Esophagus squamous epithelium (tissue), 5 donors: ENCODE data around the gene CENPO. TPM values are rescaled to one million over a fixed set of nuclear protein-coding genes. Genes with fewer than 3 reads are reported as not detected.

Experiments used
- DNase-seq: peaks from one replicate; lab custom pipeline; 2025; lab: John Stamatoyannopoulos, UW
- H3K27ac ChIP-seq, 4 donors: fragments of 200-600 bp; sonication (generic); one replicate each; pipeline ENCODE4 v1.5.1; 2016 to 2019; ENCODE audit warnings: mild to moderate bottlenecking in 1 of 4
- H3K27me3 ChIP-seq, 4 donors: fragments of 200-600 bp; sonication (generic); 1 replicate in 3 of 4; 2 replicates in 1 of 4; pipeline versions ENCODE4 v1.5.1 to v1.6.0; 2017 to 2021; ENCODE audit warnings: antibody characterized with exemption in 1 of 4
- H3K36me3 ChIP-seq, 3 donors: fragments of 200-600 bp; sonication (generic); one replicate each; pipeline ENCODE4 v1.5.1; 2016 to 2019
- H3K4me1 ChIP-seq, 3 donors: fragments of 200-600 bp; sonication (generic); one replicate each; pipeline ENCODE4 v1.5.1; 2017 to 2019
- H3K4me3 ChIP-seq, 4 donors: fragments of 200-600 bp; sonication (generic); 1 replicate in 3 of 4; 2 replicates in 1 of 4; pipeline ENCODE4 v1.5.1; 2016 to 2019; ENCODE audit warnings: mild to moderate bottlenecking in 2 of 4, moderate library complexity in 1 of 4
- H3K9me3 ChIP-seq, 3 donors: fragments of 200-600 bp; sonication (generic); one replicate each; pipeline ENCODE4 v1.5.1; 2016 to 2019
- POLR2A ChIP-seq, 4 donors: fragments of 450-650 bp; IDR thresholded peaks; one replicate each; pipeline ENCODE4 v1.6.1; 2017; ENCODE audit warnings: antibody characterized with exemption in 4 of 4, mild to moderate bottlenecking in 4 of 4, moderate library complexity in 3 of 4
- WGBS, 2 donors: methylation state at CpG; one replicate each; pipeline ENCODE4 v1.1.5; 2018; 5-methylcytosine and 5-hydroxymethylcytosine counted together
- intact Hi-C: fragments of 100-400 bp; cut with DNase I; formaldehyde crosslinking; loops from one replicate; pipeline ENCODE4 v1.15.0; 2022
- total RNA-seq, 4 donors: library from RNA; depleted of rRNA; stranded (reverse); fragments of >200 nt; gene quantifications; one replicate each; pipeline ENCODE4 v1.1.0, GENCODE V29; 2016
- TF ChIP-seq, protein P1 (sequence below), 6 experiments: fragments of 450-650 bp in 4 of 6; fragments of 200-600 bp in 2 of 6; sonication (generic) in 2 of 6; IDR thresholded peaks; one replicate each; pipeline ENCODE4 v1.5.1; 2016 to 2019; ENCODE audit warnings: antibody characterized with exemption in 6 of 6, mild to moderate bottlenecking in 4 of 6, moderate library complexity in 4 of 6
- donor health status: DM: yes; HTN: yes; CAD: no.

Gene CENPO
- total RNA-seq, 4 donors from 2014 or later: 3.5 to 12.2 (median 6.4) TPM

DNA sequence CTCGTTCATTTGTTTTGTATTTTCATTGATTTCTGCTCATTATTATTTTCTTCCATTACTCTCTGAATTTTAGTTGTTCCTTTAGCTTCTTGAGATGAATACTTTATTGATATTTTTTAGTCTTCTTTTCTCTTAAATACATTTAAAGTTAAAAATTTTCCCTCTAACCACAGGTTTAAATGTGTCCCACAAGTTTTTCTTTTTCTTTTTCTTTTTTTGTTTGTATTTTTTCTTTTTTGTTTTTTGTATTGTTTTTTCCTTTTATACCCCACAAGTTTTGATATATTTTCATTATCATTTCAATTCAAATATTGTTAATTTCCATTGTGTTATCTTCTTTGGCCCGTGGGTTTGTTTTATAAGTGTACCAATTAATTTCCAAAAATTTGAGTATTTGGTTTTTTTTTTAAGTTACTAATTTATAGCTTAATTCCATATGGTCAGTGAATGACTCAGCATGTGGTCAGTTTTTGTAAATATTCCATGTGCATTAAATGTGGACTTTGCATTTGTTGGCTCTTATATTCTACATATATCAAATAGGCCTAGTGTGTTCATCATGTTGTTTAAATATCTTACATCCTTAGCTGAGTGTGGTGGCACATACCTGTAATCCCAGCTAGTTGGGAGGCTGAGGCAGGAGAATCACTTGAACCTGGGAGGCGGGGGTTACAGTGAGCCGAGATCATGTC, 16.2 kb downstream of the CENPO start:
- Histone ChIP-seq H3K9me3 (no peaks in the 10 kb centered on the region), H3K36me3 (peaks cover 0 to 10% (median 0%) of the 10 kb centered on the region in 3 donors), H3K27me3 (no peaks in the 10 kb centered on the region), H3K27ac (no peak overlapping the region), H3K4me3 (no peak overlapping the region), H3K4me1 (peaks cover 0 to 4% (median 0%) of the 10 kb centered on the region in 3 donors)
- no peak for TF ChIP-seq POLR2A (IDR thresholded peaks at IDR 0.05)
- intact Hi-C loops: no loop called here
- WGBS, 2 donors: 73 to 79% methylated on average over 4 of the region's 4 CpGs
- DNase-seq: no peak

GRCh38 chr2:24813691-24814137, 20.5 kb downstream of the CENPO start:
- H3K27me3 ChIP-seq: no peaks in the 10 kb centered on the region
- no peak for DNase-seq
- no peaks in the 10 kb centered on the region for H3K4me1 ChIP-seq
- intact Hi-C loops: no loop called here
- no peak overlapping the region for H3K27ac ChIP-seq
- no peak for TF ChIP-seq POLR2A (IDR thresholded peaks at IDR 0.05)
- TF ChIP-seq, protein P1, sequence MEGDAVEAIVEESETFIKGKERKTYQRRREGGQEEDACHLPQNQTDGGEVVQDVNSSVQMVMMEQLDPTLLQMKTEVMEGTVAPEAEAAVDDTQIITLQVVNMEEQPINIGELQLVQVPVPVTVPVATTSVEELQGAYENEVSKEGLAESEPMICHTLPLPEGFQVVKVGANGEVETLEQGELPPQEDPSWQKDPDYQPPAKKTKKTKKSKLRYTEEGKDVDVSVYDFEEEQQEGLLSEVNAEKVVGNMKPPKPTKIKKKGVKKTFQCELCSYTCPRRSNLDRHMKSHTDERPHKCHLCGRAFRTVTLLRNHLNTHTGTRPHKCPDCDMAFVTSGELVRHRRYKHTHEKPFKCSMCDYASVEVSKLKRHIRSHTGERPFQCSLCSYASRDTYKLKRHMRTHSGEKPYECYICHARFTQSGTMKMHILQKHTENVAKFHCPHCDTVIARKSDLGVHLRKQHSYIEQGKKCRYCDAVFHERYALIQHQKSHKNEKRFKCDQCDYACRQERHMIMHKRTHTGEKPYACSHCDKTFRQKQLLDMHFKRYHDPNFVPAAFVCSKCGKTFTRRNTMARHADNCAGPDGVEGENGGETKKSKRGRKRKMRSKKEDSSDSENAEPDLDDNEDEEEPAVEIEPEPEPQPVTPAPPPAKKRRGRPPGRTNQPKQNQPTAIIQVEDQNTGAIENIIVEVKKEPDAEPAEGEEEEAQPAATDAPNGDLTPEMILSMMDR (IDR thresholded peaks at IDR 0.05): no peak
- H3K9me3 ChIP-seq: no peaks in the 10 kb centered on the region
- H3K4me3 ChIP-seq: no peak overlapping the region
- WGBS, 2 donors: 95 to 98% methylated on average over 4 of the region's 4 CpGs
- H3K36me3 ChIP-seq: peaks cover 0 to 43% (median 0%) of the 10 kb centered on the region in 3 donors

GRCh38 chr2:24814516-24814915, 21.3 kb downstream of the CENPO start:
- no peaks in the 10 kb centered on the region for H3K27me3 ChIP-seq
- no peak overlapping the region for H3K4me3 ChIP-seq
- intact Hi-C loops: no loop called here
- no peaks in the 10 kb centered on the region for H3K4me1 ChIP-seq
- TF ChIP-seq, protein P1 (IDR thresholded peaks at IDR 0.05): no peak
- TF ChIP-seq POLR2A (IDR thresholded peaks at IDR 0.05): no peak
- 85 to 96% methylated on average over 4 of the region's 4 CpGs for WGBS, 2 donors
- no peak overlapping the region for H3K27ac ChIP-seq
- H3K9me3 ChIP-seq: no peaks in the 10 kb centered on the region
- H3K36me3 ChIP-seq: peaks cover 0 to 51% (median 0%) of the 10 kb centered on the region in 3 donors
- DNase-seq: no peak

DNA sequence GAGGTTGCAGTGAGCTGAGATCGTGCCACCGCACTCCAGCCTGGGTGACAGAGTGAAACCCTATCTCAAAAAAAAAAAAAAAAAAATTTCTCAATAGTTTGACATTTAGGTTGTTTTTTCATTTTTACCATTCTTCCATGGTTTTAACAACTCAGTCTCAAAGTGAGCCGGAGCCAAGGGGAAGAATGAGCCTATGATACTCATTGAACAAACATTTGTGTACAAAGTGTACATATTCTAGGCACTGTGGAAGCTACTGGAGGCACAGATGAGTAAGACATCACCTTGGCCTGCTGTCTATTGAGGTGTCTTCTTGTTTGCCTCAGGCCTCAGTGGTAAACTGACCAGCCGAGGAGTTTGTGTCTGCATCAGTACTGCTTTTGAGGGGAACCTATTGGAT, 21.9 kb downstream of the CENPO start:
- TF ChIP-seq, protein P1 (IDR thresholded peaks at IDR 0.05): no peak
- no peak for TF ChIP-seq POLR2A (IDR thresholded peaks at IDR 0.05)
- H3K36me3 ChIP-seq: peaks cover 0 to 57% (median 2%) of the 10 kb centered on the region in 3 donors
- no peaks in the 10 kb centered on the region for H3K27me3 ChIP-seq
- intact Hi-C loops: no loop called here
- no peak for DNase-seq
- H3K4me3 ChIP-seq: no peak overlapping the region
- H3K4me1 ChIP-seq: no peaks in the 10 kb centered on the region
- H3K27ac ChIP-seq: no peak overlapping the region
- H3K9me3 ChIP-seq: no peaks in the 10 kb centered on the region
- 91 to 93% methylated on average over 4 of the region's 4 CpGs for WGBS, 2 donors

DNA sequence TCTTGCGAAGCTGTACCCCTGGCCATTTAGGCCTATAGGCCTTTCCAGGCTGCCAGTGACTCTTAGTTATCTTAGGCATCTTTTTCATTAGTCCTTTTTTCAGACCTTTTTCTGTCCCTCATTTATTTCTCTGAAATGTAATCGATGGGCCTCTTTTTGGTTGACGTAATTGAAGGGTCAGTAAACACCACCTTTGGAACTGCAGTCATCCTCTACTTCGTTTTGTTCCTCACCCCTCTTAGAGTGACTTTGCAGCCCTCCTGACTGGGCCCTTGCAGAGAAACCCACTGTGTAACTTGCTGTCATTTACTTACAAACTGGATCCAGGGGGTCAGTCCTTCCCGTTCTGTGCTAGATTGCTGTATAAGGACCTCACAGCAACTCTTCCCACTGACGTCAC, 23.2 kb downstream of the CENPO start:
- no peaks in the 10 kb centered on the region for H3K27me3 ChIP-seq
- intact Hi-C loops: no loop called here
- WGBS, 2 donors: 89 to 92% methylated on average over 6 of the region's 6 CpGs
- no peak overlapping the region for H3K4me3 ChIP-seq
- no peak overlapping the region for H3K27ac ChIP-seq
- H3K9me3 ChIP-seq: no peaks in the 10 kb centered on the region
- no peak for DNase-seq
- peaks cover 0 to 70% (median 7%) of the 10 kb centered on the region in 3 donors for H3K36me3 ChIP-seq
- TF ChIP-seq, protein P1 (IDR thresholded peaks at IDR 0.05): no peak
- TF ChIP-seq POLR2A (IDR thresholded peaks at IDR 0.05): no peak
- H3K4me1 ChIP-seq: no peaks in the 10 kb centered on the region
